B cell (primary cell): Measurements from ENCODE around the gene MTCL3.

ENCODE experiments used
- CTCF ChIP-seq: fragments of 200-600 bp; IDR thresholded peaks from one replicate; pipeline ENCODE4 v1.8.0; 2022; ENCODE audit warnings: antibody characterized with exemption, mild to moderate bottlenecking
- EZH2 ChIP-seq: IDR thresholded peaks from 2 replicates; pipeline ENCODE4 v1.6.1; 2012; ENCODE audit warnings: borderline replicate concordance, low read depth, mild to moderate bottlenecking, moderate library complexity, low read length; ENCODE audit not compliant: insufficient read depth, poor library complexity, severe bottlenecking

- TF ChIP-seq CTCF (no peak), EZH2 (no peak)
Observed at GRCh38 chr6:127435626-127436220, 83.4 kb downstream of the MTCL3 start.
